Ishikawa (cell line): ENCODE data around the gene RAPGEF6.

Experiments
- FOXM1 ChIP-seq: IDR thresholded peaks from 2 replicates; pipeline ENCODE4 v1.6.1; 2012; ENCODE audit warnings: low read depth, borderline replicate concordance
- MAX ChIP-seq: IDR thresholded peaks from 2 replicates; pipeline ENCODE4 v1.6.1; 2012
- RAD21 ChIP-seq: IDR thresholded peaks from 2 replicates; pipeline ENCODE4 v1.6.1; 2012; ENCODE audit warnings: low read depth
- TAF1 ChIP-seq: IDR thresholded peaks from 2 replicates; pipeline ENCODE4 v1.6.1; 2012; ENCODE audit warnings: low read depth, mild to moderate bottlenecking

DNA sequence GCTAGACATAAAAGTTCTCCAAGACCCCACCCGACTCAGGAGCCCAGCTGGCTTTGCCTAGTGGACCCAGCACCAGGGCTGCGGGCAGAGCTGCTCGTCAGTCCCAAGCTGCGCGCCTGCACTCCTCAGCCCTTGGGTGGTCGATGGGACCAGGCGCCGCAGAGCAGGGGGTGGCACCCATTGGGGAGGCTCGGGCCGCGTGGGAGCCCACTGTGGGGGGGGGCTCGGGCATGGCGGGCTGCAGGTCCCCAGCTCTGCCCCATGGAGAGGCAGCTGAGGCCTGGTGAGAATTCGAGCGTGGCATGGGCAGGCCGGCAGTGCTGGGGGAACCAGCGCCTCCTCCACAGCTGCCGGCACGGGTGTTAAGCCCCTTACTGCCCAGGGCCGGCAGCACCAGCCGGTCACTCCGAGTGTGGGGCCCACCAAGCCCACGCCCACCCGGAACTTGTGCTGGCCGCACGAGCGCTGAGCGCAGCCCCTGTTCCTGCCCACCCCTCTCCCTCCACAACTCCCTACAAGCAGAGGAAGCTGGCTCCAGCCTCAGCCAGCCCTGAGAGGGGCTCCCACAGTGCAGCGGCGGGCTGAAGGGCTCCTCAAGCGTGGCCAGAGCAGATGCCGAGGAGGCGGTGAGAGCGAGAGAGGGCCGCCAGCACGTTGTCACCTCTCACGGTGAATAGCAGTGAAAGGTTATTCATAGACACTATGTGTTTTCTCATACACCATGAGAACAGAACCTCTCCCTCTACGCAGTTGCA, 54.9 kb downstream of the RAPGEF6 start:
- TF ChIP-seq FOXM1 (no peak), TAF1 (no peak), MAX (no peak), RAD21 (no peak)
